Measurements from ENCODE around the gene MEF2D.
A peak's percentile ranks its signal among the peaks of the same experiment; 100 is the strongest.

MEF2D gene

GRCh38 chr1:156465747-156466365 lies 34.7 kb downstream of the MEF2D start:
- no peak for DNase-seq
- peak overlapping the region; percentile 42 for H3K56ac ChIP-seq (ENCODE audit: low read length)
- no peak overlapping the region for H2BK120ac ChIP-seq (ENCODE audit: low read depth, low read length)
- no peak overlapping the region for H4K8ac ChIP-seq (ENCODE audit: low read depth, low read length)
- no peak overlapping the region for H3K4ac ChIP-seq (ENCODE audit: low read depth, low read length)
- no peak overlapping the region for H2AK5ac ChIP-seq (ENCODE audit: low read length)
- no peak overlapping the region for H3K27ac ChIP-seq (ENCODE audit: low read depth, low read length)
- H3K79me2 ChIP-seq (ENCODE audit: control insufficient read depth, insufficient read depth, low read length), result no peaks in the 10 kb centered on the region
- no peaks in the 10 kb centered on the region for H3K79me1 ChIP-seq (ENCODE audit: low read length)
- no peak overlapping the region for H4K5ac ChIP-seq (ENCODE audit: low read length)
- peaks cover 1% of the 10 kb centered on the region for H3K36me3 ChIP-seq (ENCODE audit: control insufficient read depth, insufficient read depth, low read length)
- WGBS (ENCODE audit: extremely low coverage, insufficient coverage, low lambda C conversion rate), result no CpG with 5 or more reads among the region's 17 CpGs
- H3K4me2 ChIP-seq (ENCODE audit: low read length), result no peak overlapping the region
- no peak overlapping the region for H3K18ac ChIP-seq (ENCODE audit: low read length)
- H3K23ac ChIP-seq (ENCODE audit: low read length), result no peak overlapping the region
- H2BK15ac ChIP-seq (replicated peaks; ENCODE audit: low read depth), result no peak overlapping the region
- H3K9ac ChIP-seq (ENCODE audit: low read length), result no peak overlapping the region
- no peaks in the 10 kb centered on the region for H3K27me3 ChIP-seq (ENCODE audit: insufficient read depth, low read length, poor library complexity)
- H3K4me1 ChIP-seq (ENCODE audit: control insufficient read depth, low read depth, low read length), result peaks cover 2% of the 10 kb centered on the region
- no peak overlapping the region for H3K4me3 ChIP-seq (ENCODE audit: low read length)
- no peak overlapping the region for H2BK5ac ChIP-seq (ENCODE audit: low read length)

GRCh38 chr1:156464825-156465452 lies 35.6 kb downstream of the MEF2D start:
- Histone ChIP-seq H2BK15ac (replicated peaks; ENCODE audit: low read depth) (no peak overlapping the region), H3K36me3 (ENCODE audit: control insufficient read depth, insufficient read depth, low read length) (peaks cover 1% of the 10 kb centered on the region), H4K8ac (ENCODE audit: low read depth, low read length) (no peak overlapping the region), H2AK5ac (ENCODE audit: low read length) (no peak overlapping the region), H3K18ac (ENCODE audit: low read length) (no peak overlapping the region), H3K9ac (ENCODE audit: low read length) (no peak overlapping the region), H3K4ac (ENCODE audit: low read depth, low read length) (no peak overlapping the region), H2BK5ac (ENCODE audit: low read length) (no peak overlapping the region), H3K4me1 (ENCODE audit: control insufficient read depth, low read depth, low read length) (peaks cover 2% of the 10 kb centered on the region), H2BK120ac (ENCODE audit: low read depth, low read length) (no peak overlapping the region), H3K27ac (ENCODE audit: low read depth, low read length) (no peak overlapping the region), H3K27me3 (ENCODE audit: insufficient read depth, low read length, poor library complexity) (no peaks in the 10 kb centered on the region), H4K5ac (ENCODE audit: low read length) (no peak overlapping the region), H3K23ac (ENCODE audit: low read length) (no peak overlapping the region), H3K4me2 (ENCODE audit: low read length) (no peak overlapping the region), H3K4me3 (ENCODE audit: low read length) (no peak overlapping the region), H3K79me1 (ENCODE audit: low read length) (no peaks in the 10 kb centered on the region), H3K79me2 (ENCODE audit: control insufficient read depth, insufficient read depth, low read length) (no peaks in the 10 kb centered on the region), H3K56ac (ENCODE audit: low read length) (no peak overlapping the region)
- no peak for DNase-seq
- no CpG with 5 or more reads among the region's 9 CpGs for WGBS (ENCODE audit: extremely low coverage, insufficient coverage, low lambda C conversion rate)

GRCh38 chr1:156464335-156464734 lies 36.2 kb downstream of the MEF2D start:
- no peak overlapping the region for H3K56ac ChIP-seq (ENCODE audit: low read length)
- WGBS (ENCODE audit: extremely low coverage, insufficient coverage, low lambda C conversion rate), result no CpG with 5 or more reads among the region's 3 CpGs

GRCh38 chr1:156463874-156464273 lies 36.7 kb downstream of the MEF2D start:
- Histone ChIP-seq H4K5ac (ENCODE audit: low read length) (no peak overlapping the region), H3K4ac (ENCODE audit: low read depth, low read length) (no peak overlapping the region), H2BK15ac (replicated peaks; ENCODE audit: low read depth) (no peak overlapping the region), H3K56ac (ENCODE audit: low read length) (peak overlapping the region; percentile 37), H4K8ac (ENCODE audit: low read depth, low read length) (no peak overlapping the region), H3K79me2 (ENCODE audit: control insufficient read depth, insufficient read depth, low read length) (no peaks in the 10 kb centered on the region), H3K79me1 (ENCODE audit: low read length) (no peaks in the 10 kb centered on the region), H3K4me2 (ENCODE audit: low read length) (no peak overlapping the region), H3K27ac (ENCODE audit: low read depth, low read length) (no peak overlapping the region), H3K18ac (ENCODE audit: low read length) (no peak overlapping the region), H3K27me3 (ENCODE audit: insufficient read depth, low read length, poor library complexity) (no peaks in the 10 kb centered on the region), H3K9ac (ENCODE audit: low read length) (no peak overlapping the region), H3K4me1 (ENCODE audit: control insufficient read depth, low read depth, low read length) (peaks cover 2% of the 10 kb centered on the region), H2AK5ac (ENCODE audit: low read length) (no peak overlapping the region), H2BK120ac (ENCODE audit: low read depth, low read length) (no peak overlapping the region), H3K36me3 (ENCODE audit: control insufficient read depth, insufficient read depth, low read length) (no peaks in the 10 kb centered on the region), H3K4me3 (ENCODE audit: low read length) (no peak overlapping the region), H2BK5ac (ENCODE audit: low read length) (no peak overlapping the region), H3K23ac (ENCODE audit: low read length) (no peak overlapping the region)
- peak; percentile 69 for DNase-seq
- WGBS (ENCODE audit: extremely low coverage, insufficient coverage, low lambda C conversion rate), result no CpG with 5 or more reads among the region's 4 CpGs

More at GRCh38 chr1:156464335-156464734, 36.2 kb downstream of the MEF2D start:
- Histone ChIP-seq H3K18ac (ENCODE audit: low read length) (no peak overlapping the region), H3K27ac (ENCODE audit: low read depth, low read length) (no peak overlapping the region), H3K79me2 (ENCODE audit: control insufficient read depth, insufficient read depth, low read length) (no peaks in the 10 kb centered on the region), H2AK5ac (ENCODE audit: low read length) (no peak overlapping the region), H3K23ac (ENCODE audit: low read length) (no peak overlapping the region), H3K79me1 (ENCODE audit: low read length) (no peaks in the 10 kb centered on the region), H3K4me1 (ENCODE audit: control insufficient read depth, low read depth, low read length) (peaks cover 2% of the 10 kb centered on the region), H3K9ac (ENCODE audit: low read length) (no peak overlapping the region), H2BK15ac (replicated peaks; ENCODE audit: low read depth) (no peak overlapping the region), H2BK5ac (ENCODE audit: low read length) (no peak overlapping the region), H4K8ac (ENCODE audit: low read depth, low read length) (no peak overlapping the region), H2BK120ac (ENCODE audit: low read depth, low read length) (no peak overlapping the region), H4K5ac (ENCODE audit: low read length) (no peak overlapping the region), H3K36me3 (ENCODE audit: control insufficient read depth, insufficient read depth, low read length) (no peaks in the 10 kb centered on the region), H3K4me3 (ENCODE audit: low read length) (no peak overlapping the region), H3K4me2 (ENCODE audit: low read length) (no peak overlapping the region), H3K4ac (ENCODE audit: low read depth, low read length) (no peak overlapping the region), H3K27me3 (ENCODE audit: insufficient read depth, low read length, poor library complexity) (no peaks in the 10 kb centered on the region)
- no peak for DNase-seq

GRCh38 chr1:156462954-156463795 lies 37.4 kb downstream of the MEF2D start:
- no CpG with 5 or more reads among the region's 20 CpGs for WGBS (ENCODE audit: extremely low coverage, insufficient coverage, low lambda C conversion rate)
- Histone ChIP-seq H4K5ac (ENCODE audit: low read length) (no peak overlapping the region), H3K56ac (ENCODE audit: low read length) (no peak overlapping the region), H3K79me1 (ENCODE audit: low read length) (no peaks in the 10 kb centered on the region), H3K27ac (ENCODE audit: low read depth, low read length) (no peak overlapping the region), H3K9ac (ENCODE audit: low read length) (no peak overlapping the region), H3K18ac (ENCODE audit: low read length) (no peak overlapping the region), H3K4me2 (ENCODE audit: low read length) (no peak overlapping the region), H3K23ac (ENCODE audit: low read length) (no peak overlapping the region), H3K4me1 (ENCODE audit: control insufficient read depth, low read depth, low read length) (peaks cover 2% of the 10 kb centered on the region), H3K4me3 (ENCODE audit: low read length) (no peak overlapping the region), H3K36me3 (ENCODE audit: control insufficient read depth, insufficient read depth, low read length) (no peaks in the 10 kb centered on the region), H2BK5ac (ENCODE audit: low read length) (no peak overlapping the region), H4K8ac (ENCODE audit: low read depth, low read length) (no peak overlapping the region), H3K79me2 (ENCODE audit: control insufficient read depth, insufficient read depth, low read length) (no peaks in the 10 kb centered on the region), H2BK120ac (ENCODE audit: low read depth, low read length) (no peak overlapping the region), H2AK5ac (ENCODE audit: low read length) (no peak overlapping the region), H3K4ac (ENCODE audit: low read depth, low read length) (no peak overlapping the region), H2BK15ac (replicated peaks; ENCODE audit: low read depth) (no peak overlapping the region), H3K27me3 (ENCODE audit: insufficient read depth, low read length, poor library complexity) (no peaks in the 10 kb centered on the region)
- DNase-seq, result no peak

All from mesendoderm (in vitro differentiated cells).